Measurements from ENCODE around the gene PEX11G. TPM values are rescaled to one million over a fixed set of nuclear protein-coding genes. Genes with fewer than 3 reads are reported as not detected.

PEX11G gene
- total RNA-seq, 1 experiment from 2014 or later, result 4.3 TPM

DNA sequence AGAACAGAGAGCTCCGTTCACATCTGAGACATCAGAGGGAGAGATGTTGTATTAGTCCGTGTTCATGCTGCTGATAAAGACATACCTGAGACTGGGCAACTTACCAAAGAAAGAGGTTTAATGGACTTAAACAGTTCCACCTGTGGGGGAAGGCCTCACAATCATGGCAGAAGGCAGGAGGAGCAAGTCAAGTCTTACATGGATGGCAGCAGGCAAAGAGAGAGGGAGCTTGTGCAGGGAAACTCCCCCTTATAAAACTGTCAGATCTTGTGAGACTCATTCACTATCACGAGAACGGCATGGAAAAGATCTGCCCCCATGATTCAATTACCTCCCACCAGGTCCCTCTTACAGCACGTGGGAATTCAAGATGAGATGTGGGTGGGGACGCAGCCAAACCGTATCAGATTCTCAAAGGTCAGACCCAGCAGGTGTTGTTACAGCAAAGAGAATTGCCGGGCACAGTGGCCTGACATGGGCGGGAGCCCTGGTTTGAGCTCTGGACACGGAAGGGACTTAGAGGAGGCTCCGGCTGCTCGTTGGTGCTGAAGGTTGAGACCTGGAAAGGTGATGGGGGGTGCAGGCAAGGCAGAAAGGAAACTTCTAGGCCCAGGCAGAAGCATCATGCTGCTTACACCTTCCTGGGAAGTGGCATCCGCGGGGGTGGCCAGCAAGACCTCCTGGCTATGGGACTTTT, 33.1 kb downstream of the PEX11G start:
- Mint-ChIP-seq H3K9me3 (peaks cover 36% of the 10 kb centered on the region), H3K36me3 (peaks cover 64% of the 10 kb centered on the region), H3K27ac (no peak overlapping the region), H3K27me3 (ENCODE audit: low read depth) (no peaks in the 10 kb centered on the region; the same call in 1 of the 2 replicates), H3K4me3 (no peak overlapping the region), H3K4me1 (no peaks in the 10 kb centered on the region)
- DNase-seq (ENCODE audit: low spot score) (no peak), ATAC-seq (no peak)
- CTCF ChIA-PET, result interaction anchor here (0.5 kb wide), 1 partner anchor 44 kb away, joined by 3 read pairs; no protein-coding TSS in a partner anchor
- POLR2A ChIA-PET, result no interaction called here
- TF ChIP-seq NFATC4 (CRISPR knock-in tag; IDR thresholded peaks at IDR 0.05) (no peak), ZNF138 (CRISPR knock-in tag; conservative IDR thresholded peaks at IDR 0.05) (no peak), SP1 (CRISPR knock-in tag; conservative IDR thresholded peaks at IDR 0.05) (no peak)
- TF ChIP-seq, protein P1, sequence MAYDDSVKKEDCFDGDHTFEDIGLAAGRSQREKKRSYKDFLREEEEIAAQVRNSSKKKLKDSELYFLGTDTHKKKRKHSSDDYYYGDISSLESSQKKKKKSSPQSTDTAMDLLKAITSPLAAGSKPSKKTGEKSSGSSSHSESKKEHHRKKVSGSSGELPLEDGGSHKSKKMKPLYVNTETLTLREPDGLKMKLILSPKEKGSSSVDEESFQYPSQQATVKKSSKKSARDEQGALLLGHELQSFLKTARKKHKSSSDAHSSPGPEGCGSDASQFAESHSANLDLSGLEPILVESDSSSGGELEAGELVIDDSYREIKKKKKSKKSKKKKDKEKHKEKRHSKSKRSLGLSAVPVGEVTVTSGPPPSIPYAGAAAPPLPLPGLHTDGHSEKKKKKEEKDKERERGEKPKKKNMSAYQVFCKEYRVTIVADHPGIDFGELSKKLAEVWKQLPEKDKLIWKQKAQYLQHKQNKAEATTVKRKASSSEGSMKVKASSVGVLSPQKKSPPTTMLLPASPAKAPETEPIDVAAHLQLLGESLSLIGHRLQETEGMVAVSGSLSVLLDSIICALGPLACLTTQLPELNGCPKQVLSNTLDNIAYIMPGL (CRISPR knock-in tag; IDR thresholded peaks at IDR 0.05), result no peak
- TF ChIP-seq, protein P2, sequence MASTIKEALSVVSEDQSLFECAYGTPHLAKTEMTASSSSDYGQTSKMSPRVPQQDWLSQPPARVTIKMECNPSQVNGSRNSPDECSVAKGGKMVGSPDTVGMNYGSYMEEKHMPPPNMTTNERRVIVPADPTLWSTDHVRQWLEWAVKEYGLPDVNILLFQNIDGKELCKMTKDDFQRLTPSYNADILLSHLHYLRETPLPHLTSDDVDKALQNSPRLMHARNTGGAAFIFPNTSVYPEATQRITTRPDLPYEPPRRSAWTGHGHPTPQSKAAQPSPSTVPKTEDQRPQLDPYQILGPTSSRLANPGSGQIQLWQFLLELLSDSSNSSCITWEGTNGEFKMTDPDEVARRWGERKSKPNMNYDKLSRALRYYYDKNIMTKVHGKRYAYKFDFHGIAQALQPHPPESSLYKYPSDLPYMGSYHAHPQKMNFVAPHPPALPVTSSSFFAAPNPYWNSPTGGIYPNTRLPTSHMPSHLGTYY (CRISPR knock-in tag; IDR thresholded peaks at IDR 0.05), result no peak
- TF ChIP-seq, protein P3, sequence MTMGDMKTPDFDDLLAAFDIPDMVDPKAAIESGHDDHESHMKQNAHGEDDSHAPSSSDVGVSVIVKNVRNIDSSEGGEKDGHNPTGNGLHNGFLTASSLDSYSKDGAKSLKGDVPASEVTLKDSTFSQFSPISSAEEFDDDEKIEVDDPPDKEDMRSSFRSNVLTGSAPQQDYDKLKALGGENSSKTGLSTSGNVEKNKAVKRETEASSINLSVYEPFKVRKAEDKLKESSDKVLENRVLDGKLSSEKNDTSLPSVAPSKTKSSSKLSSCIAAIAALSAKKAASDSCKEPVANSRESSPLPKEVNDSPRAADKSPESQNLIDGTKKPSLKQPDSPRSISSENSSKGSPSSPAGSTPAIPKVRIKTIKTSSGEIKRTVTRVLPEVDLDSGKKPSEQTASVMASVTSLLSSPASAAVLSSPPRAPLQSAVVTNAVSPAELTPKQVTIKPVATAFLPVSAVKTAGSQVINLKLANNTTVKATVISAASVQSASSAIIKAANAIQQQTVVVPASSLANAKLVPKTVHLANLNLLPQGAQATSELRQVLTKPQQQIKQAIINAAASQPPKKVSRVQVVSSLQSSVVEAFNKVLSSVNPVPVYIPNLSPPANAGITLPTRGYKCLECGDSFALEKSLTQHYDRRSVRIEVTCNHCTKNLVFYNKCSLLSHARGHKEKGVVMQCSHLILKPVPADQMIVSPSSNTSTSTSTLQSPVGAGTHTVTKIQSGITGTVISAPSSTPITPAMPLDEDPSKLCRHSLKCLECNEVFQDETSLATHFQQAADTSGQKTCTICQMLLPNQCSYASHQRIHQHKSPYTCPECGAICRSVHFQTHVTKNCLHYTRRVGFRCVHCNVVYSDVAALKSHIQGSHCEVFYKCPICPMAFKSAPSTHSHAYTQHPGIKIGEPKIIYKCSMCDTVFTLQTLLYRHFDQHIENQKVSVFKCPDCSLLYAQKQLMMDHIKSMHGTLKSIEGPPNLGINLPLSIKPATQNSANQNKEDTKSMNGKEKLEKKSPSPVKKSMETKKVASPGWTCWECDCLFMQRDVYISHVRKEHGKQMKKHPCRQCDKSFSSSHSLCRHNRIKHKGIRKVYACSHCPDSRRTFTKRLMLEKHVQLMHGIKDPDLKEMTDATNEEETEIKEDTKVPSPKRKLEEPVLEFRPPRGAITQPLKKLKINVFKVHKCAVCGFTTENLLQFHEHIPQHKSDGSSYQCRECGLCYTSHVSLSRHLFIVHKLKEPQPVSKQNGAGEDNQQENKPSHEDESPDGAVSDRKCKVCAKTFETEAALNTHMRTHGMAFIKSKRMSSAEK (CRISPR knock-in tag; IDR thresholded peaks at IDR 0.05; ENCODE audit: borderline replicate concordance), result no peak
- TF ChIP-seq, protein P4, sequence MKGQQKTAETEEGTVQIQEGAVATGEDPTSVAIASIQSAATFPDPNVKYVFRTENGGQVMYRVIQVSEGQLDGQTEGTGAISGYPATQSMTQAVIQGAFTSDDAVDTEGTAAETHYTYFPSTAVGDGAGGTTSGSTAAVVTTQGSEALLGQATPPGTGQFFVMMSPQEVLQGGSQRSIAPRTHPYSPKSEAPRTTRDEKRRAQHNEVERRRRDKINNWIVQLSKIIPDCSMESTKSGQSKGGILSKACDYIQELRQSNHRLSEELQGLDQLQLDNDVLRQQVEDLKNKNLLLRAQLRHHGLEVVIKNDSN (CRISPR knock-in tag; IDR thresholded peaks at IDR 0.05), result no peak

DNA sequence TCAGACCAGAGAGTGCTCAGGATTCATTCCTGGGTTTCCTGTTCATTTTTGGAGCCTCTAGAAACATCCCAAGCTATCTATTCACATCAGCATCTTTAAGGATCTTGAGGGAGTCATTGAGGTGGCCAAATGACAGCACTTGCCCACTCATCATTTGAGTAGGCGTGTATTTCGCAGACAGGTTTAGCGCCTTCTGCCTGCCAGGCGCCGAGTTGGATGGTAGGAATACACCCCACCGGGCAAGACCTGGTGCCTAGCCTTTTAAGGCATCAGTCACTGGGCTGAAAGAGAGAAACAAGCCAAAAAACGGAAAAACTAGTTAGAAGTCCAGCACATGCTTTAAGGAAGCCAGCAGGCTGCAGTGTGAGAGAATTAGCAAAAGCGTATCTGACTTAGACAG, 33.8 kb downstream of the PEX11G start:
- Mint-ChIP-seq H3K27ac (no peak overlapping the region), H3K9me3 (peaks cover 43% of the 10 kb centered on the region), H3K27me3 (ENCODE audit: low read depth) (no peaks in the 10 kb centered on the region; the same call in 1 of the 2 replicates), H3K36me3 (peaks cover 71% of the 10 kb centered on the region), H3K4me3 (no peak overlapping the region), H3K4me1 (no peaks in the 10 kb centered on the region)
- ChIA-PET CTCF (no interaction called here), POLR2A (no interaction called here)
- DNase-seq (ENCODE audit: low spot score) (no peak), ATAC-seq (no peak)
- TF ChIP-seq, protein P5, sequence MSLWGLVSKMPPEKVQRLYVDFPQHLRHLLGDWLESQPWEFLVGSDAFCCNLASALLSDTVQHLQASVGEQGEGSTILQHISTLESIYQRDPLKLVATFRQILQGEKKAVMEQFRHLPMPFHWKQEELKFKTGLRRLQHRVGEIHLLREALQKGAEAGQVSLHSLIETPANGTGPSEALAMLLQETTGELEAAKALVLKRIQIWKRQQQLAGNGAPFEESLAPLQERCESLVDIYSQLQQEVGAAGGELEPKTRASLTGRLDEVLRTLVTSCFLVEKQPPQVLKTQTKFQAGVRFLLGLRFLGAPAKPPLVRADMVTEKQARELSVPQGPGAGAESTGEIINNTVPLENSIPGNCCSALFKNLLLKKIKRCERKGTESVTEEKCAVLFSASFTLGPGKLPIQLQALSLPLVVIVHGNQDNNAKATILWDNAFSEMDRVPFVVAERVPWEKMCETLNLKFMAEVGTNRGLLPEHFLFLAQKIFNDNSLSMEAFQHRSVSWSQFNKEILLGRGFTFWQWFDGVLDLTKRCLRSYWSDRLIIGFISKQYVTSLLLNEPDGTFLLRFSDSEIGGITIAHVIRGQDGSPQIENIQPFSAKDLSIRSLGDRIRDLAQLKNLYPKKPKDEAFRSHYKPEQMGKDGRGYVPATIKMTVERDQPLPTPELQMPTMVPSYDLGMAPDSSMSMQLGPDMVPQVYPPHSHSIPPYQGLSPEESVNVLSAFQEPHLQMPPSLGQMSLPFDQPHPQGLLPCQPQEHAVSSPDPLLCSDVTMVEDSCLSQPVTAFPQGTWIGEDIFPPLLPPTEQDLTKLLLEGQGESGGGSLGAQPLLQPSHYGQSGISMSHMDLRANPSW (CRISPR knock-in tag; conservative IDR thresholded peaks at IDR 0.05; ENCODE audit: low read depth), result no peak
- TF ChIP-seq ZNF138 (CRISPR knock-in tag; conservative IDR thresholded peaks at IDR 0.05), result no peak
- no peak for TF ChIP-seq NFE2L1 (CRISPR knock-in tag; IDR thresholded peaks at IDR 0.05)
- no peak for TF ChIP-seq RELA (CRISPR knock-in tag; IDR thresholded peaks at IDR 0.05; ENCODE audit: borderline replicate concordance)
- TF ChIP-seq ELF4 (CRISPR knock-in tag; IDR thresholded peaks at IDR 0.05; ENCODE audit: low read depth), result no peak
- TF ChIP-seq, protein P6, sequence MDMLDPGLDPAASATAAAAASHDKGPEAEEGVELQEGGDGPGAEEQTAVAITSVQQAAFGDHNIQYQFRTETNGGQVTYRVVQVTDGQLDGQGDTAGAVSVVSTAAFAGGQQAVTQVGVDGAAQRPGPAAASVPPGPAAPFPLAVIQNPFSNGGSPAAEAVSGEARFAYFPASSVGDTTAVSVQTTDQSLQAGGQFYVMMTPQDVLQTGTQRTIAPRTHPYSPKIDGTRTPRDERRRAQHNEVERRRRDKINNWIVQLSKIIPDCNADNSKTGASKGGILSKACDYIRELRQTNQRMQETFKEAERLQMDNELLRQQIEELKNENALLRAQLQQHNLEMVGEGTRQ (CRISPR knock-in tag; IDR thresholded peaks at IDR 0.05), result no peak
- TF ChIP-seq ZNF232 (CRISPR knock-in tag; IDR thresholded peaks at IDR 0.05), result no peak
- TF ChIP-seq, protein P7, sequence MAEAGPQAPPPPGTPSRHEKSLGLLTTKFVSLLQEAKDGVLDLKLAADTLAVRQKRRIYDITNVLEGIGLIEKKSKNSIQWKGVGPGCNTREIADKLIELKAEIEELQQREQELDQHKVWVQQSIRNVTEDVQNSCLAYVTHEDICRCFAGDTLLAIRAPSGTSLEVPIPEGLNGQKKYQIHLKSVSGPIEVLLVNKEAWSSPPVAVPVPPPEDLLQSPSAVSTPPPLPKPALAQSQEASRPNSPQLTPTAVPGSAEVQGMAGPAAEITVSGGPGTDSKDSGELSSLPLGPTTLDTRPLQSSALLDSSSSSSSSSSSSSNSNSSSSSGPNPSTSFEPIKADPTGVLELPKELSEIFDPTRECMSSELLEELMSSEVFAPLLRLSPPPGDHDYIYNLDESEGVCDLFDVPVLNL (CRISPR knock-in tag; IDR thresholded peaks at IDR 0.05; ENCODE audit: borderline replicate concordance, low read depth), result no peak
- TF ChIP-seq, protein P8, sequence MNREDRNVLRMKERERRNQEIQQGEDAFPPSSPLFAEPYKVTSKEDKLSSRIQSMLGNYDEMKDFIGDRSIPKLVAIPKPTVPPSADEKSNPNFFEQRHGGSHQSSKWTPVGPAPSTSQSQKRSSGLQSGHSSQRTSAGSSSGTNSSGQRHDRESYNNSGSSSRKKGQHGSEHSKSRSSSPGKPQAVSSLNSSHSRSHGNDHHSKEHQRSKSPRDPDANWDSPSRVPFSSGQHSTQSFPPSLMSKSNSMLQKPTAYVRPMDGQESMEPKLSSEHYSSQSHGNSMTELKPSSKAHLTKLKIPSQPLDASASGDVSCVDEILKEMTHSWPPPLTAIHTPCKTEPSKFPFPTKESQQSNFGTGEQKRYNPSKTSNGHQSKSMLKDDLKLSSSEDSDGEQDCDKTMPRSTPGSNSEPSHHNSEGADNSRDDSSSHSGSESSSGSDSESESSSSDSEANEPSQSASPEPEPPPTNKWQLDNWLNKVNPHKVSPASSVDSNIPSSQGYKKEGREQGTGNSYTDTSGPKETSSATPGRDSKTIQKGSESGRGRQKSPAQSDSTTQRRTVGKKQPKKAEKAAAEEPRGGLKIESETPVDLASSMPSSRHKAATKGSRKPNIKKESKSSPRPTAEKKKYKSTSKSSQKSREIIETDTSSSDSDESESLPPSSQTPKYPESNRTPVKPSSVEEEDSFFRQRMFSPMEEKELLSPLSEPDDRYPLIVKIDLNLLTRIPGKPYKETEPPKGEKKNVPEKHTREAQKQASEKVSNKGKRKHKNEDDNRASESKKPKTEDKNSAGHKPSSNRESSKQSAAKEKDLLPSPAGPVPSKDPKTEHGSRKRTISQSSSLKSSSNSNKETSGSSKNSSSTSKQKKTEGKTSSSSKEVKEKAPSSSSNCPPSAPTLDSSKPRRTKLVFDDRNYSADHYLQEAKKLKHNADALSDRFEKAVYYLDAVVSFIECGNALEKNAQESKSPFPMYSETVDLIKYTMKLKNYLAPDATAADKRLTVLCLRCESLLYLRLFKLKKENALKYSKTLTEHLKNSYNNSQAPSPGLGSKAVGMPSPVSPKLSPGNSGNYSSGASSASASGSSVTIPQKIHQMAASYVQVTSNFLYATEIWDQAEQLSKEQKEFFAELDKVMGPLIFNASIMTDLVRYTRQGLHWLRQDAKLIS (CRISPR knock-in tag; IDR thresholded peaks at IDR 0.05; ENCODE audit: borderline replicate concordance), result no peak

All from WTC11 (cell line).